ENCODE data around the gene CDC37. TPM values are rescaled to one million over a fixed set of nuclear protein-coding genes. Genes with fewer than 3 reads are reported as not detected.

Gene CDC37
- 100 to 1,000 TPM; 144 to 177 (median 162) TPM for total RNA-seq

DNA sequence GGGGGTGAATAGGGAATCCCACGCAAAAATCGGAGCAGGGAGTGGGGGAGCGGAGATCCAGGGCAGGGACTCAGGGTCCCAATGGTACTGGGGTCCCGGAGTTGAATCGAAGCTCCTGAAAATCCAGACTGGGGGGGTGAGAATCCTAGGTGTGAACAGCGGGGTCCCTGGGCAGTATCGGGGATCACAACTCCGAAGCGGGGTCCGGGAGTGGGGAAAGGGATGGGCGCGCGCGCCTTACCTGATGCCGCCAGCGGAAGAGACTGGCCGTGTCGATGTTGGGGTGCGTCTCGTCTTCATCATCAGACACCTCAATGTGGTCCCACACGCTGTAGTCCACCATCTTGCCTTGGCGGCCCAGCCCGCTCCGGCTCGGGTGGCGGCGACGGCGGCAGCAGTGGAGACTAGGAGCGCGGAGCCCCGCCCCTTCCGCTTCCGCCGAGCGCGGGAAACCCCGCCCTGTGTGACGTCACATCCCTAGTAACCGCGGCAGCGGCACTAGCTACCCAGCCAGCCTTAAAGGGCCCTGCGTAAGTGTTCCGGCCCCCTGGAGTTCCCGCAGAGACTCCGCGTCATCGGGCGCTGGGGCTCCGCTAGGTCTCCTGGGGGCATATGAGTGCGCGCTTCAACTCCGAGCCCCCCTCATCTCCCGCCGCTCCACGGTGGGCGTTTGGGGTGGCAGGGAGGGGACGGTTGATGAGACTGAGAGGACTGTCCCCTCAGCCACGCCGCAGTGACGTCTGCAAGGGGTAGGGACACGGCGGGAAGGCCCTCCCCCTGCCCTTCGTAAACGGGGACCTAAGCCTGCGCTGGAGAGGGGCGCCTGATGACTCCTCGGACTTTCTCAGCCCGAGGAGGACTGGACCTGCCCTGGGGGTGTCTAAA is at the start of gene CDC37:
TSS of gene CDC37 (minus strand) at position 406 of the 885 bp plus-strand sequence. CDS start at position 343, 63 bp downstream.
- H3K36me3 ChIP-seq = peaks cover 0 to 4% of the 10 kb centered on the region in 2 donors
- ATAC-seq = peak; percentile 95
- TF ChIP-seq POLR2AphosphoS5 (IDR thresholded peaks at IDR 0.05) (peak; percentile 87), EP300 (IDR thresholded peaks at IDR 0.05) (no peak), POLR2A (IDR thresholded peaks at IDR 0.05) (peak; percentile 74 to 79)
- TF ChIP-seq, protein P1, sequence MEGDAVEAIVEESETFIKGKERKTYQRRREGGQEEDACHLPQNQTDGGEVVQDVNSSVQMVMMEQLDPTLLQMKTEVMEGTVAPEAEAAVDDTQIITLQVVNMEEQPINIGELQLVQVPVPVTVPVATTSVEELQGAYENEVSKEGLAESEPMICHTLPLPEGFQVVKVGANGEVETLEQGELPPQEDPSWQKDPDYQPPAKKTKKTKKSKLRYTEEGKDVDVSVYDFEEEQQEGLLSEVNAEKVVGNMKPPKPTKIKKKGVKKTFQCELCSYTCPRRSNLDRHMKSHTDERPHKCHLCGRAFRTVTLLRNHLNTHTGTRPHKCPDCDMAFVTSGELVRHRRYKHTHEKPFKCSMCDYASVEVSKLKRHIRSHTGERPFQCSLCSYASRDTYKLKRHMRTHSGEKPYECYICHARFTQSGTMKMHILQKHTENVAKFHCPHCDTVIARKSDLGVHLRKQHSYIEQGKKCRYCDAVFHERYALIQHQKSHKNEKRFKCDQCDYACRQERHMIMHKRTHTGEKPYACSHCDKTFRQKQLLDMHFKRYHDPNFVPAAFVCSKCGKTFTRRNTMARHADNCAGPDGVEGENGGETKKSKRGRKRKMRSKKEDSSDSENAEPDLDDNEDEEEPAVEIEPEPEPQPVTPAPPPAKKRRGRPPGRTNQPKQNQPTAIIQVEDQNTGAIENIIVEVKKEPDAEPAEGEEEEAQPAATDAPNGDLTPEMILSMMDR (IDR thresholded peaks at IDR 0.05) = no peak
- peaks cover 0 to 62% (median 30%) of the 10 kb centered on the region in 3 donors for H3K4me1 ChIP-seq
- H3K9me3 ChIP-seq = no peaks in the 10 kb centered on the region
- H3K27ac ChIP-seq = peak within 1 kb of the TSS; percentile 67 to 90 (median 84)
- 0% methylated on average over 2 to 20 of the region's 69 CpGs for WGBS, 2 donors (ENCODE audit: low coverage in 1 of 2)
- peak within 1 kb of the TSS; percentile 78 to 96 for H3K4me3 ChIP-seq
- peaks cover 41% of the 10 kb centered on the region for H3K27me3 ChIP-seq

DNA sequence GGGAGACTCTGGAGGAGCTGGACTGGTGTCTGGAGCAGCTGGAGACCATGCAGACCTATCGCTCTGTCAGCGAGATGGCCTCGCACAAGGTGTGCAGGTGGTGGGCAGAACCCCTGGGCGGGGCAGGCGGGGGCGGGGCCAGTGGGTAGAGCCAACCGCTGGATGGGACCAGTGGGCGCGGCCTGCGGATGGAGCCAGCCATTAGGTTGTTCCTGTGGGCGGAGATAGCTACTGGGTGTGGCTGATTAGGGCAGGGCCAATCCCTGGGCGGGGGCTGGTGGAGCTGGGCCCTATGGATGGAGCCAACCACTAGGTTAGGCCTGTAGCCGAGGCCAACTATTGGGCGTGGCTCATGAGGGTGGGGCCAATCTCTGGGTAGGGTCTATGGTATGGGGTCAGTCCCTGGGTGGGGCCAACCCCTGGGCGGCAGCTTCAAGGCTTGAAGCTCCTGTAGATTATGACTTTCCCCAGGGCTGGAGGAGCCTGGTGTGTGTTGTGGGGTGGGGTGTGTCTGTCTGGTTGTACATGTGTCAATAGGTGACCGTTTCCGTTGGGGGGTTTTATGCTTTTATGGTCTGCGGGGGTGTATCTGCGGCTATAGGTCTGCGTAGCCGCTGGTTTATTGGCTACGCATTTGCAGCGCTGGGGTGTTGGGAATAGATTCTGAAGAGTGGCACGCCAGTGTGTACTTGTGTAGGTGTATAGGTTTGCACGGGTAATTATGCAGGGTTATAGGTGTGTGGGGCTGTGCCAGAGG is 47.7 kb upstream of the CDC37 start:
- H3K4me1 ChIP-seq = no peaks in the 10 kb centered on the region
- H3K9me3 ChIP-seq = no peaks in the 10 kb centered on the region
- H3K36me3 ChIP-seq = peaks cover 0 to 62% of the 10 kb centered on the region in 2 donors
- H3K4me3 ChIP-seq = no peak overlapping the region
- peaks cover 20% of the 10 kb centered on the region for H3K27me3 ChIP-seq
- no peak overlapping the region for H3K27ac ChIP-seq
- ATAC-seq = no peak
- TF ChIP-seq, protein P1 (IDR thresholded peaks at IDR 0.05) = no peak
- TF ChIP-seq POLR2AphosphoS5 (IDR thresholded peaks at IDR 0.05) (no peak), POLR2A (IDR thresholded peaks at IDR 0.05) (no peak), EP300 (IDR thresholded peaks at IDR 0.05) (no peak)
- WGBS, 2 donors (ENCODE audit: low coverage in 1 of 2) = 88 to 89% methylated on average over 3 to 13 of the region's 25 CpGs

DNA sequence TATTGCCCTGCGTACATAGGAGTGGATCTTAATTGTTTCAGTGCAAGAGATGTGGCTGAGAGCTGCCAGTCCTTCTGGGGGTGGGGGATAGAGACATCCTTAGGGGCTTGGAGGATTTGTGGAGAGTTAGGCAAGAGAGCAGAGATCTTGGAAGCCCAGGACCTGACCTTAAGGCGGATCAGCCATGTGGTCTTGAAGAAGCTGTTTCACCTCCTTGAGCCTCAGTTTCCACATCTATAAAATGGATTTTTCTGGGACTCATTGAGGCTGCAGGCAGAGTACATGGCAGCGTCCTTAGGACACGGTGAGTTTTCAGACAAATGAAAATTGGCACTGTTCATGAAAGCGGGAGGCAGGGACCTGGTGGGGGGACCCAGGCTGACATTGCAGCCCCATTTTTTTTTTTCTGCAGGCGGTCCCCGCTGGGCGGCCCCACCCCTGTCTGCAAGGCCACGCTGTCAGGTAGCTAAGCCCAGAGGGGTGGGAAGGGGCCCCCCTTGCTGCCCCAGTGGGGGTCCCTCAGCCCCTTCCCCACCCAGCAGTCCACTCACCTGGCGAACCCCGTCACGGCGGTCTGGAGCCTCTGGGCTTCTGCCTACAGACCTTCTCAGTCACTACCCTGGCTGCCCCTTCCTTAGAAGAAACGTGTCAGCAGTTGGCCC is 47.0 kb upstream of the CDC37 start:
- TF ChIP-seq POLR2A (IDR thresholded peaks at IDR 0.05) (no peak), EP300 (IDR thresholded peaks at IDR 0.05) (no peak), POLR2AphosphoS5 (IDR thresholded peaks at IDR 0.05) (no peak)
- TF ChIP-seq, protein P1 (IDR thresholded peaks at IDR 0.05) = no peak
- WGBS, 2 donors (ENCODE audit: low coverage in 1 of 2) = 86 to 89% methylated on average over 4 to 6 of the region's 14 CpGs
- H3K4me3 ChIP-seq = no peak overlapping the region
- no peaks in the 10 kb centered on the region for H3K4me1 ChIP-seq
- no peak overlapping the region for H3K27ac ChIP-seq
- no peaks in the 10 kb centered on the region for H3K9me3 ChIP-seq
- H3K36me3 ChIP-seq = peaks cover 0 to 58% of the 10 kb centered on the region in 2 donors
- ATAC-seq = no peak
- peaks cover 20% of the 10 kb centered on the region for H3K27me3 ChIP-seq

DNA sequence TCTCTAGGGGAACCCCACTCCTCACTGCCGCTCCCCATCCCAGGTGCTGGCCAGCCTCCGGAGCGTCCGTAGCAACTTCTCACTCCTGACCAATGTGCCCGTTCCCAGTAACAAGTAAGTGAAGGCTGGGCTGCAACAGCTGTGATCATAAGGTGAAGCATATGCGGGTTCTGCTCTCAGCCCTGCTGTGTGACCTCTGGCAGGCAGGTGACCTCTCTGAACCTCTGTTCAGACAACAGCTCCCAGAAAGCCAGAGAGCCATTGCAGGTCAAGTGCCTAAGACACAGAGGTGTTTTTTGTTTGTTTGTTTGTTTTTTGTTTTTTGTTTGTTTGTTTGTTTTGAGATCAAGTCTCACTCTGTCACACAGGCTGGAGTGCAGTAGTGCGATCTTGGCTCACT is 45.7 kb upstream of the CDC37 start:
- Histone ChIP-seq H3K9me3 (no peaks in the 10 kb centered on the region), H3K36me3 (peaks cover 0 to 47% of the 10 kb centered on the region in 2 donors), H3K4me1 (no peaks in the 10 kb centered on the region), H3K27me3 (peaks cover 19% of the 10 kb centered on the region), H3K27ac (no peak overlapping the region), H3K4me3 (no peak overlapping the region)
- TF ChIP-seq, protein P1 (IDR thresholded peaks at IDR 0.05) = no peak
- TF ChIP-seq POLR2A (IDR thresholded peaks at IDR 0.05) = no peak
- TF ChIP-seq POLR2AphosphoS5 (IDR thresholded peaks at IDR 0.05) = no peak
- TF ChIP-seq EP300 (IDR thresholded peaks at IDR 0.05) = no peak
- ATAC-seq = no peak
- 85% methylated on average over 2 of the region's 7 CpGs; no CpG with 5 or more reads in 1 of the 2 donors for WGBS, 2 donors (ENCODE audit: low coverage in 1 of 2)
